C4-2B (cell line): ENCODE data around the gene ADRA1B.

Experiments used
- CTCF ChIP-seq: fragments of 450-650 bp; conservative IDR thresholded peaks from 2 replicates; pipeline ENCODE4 v1.5.1; 2017; ENCODE audit warnings: mild to moderate bottlenecking
- ZFX ChIP-seq: fragments of 450-650 bp; IDR thresholded peaks from 2 replicates; pipeline ENCODE4 v1.6.1; 2017

GRCh38 chr5:159937580-159937979 is 21.3 kb downstream of the ADRA1B start:
- TF ChIP-seq CTCF (no peak), ZFX (no peak)
